Measurements from ENCODE around the gene RAD51B. TPM values are rescaled to one million over a fixed set of nuclear protein-coding genes. Genes with fewer than 3 reads are reported as not detected.

The RAD51B gene
- total RNA-seq, 2 donors from 2014 or later, result 22.8 to 33.8 TPM

DNA sequence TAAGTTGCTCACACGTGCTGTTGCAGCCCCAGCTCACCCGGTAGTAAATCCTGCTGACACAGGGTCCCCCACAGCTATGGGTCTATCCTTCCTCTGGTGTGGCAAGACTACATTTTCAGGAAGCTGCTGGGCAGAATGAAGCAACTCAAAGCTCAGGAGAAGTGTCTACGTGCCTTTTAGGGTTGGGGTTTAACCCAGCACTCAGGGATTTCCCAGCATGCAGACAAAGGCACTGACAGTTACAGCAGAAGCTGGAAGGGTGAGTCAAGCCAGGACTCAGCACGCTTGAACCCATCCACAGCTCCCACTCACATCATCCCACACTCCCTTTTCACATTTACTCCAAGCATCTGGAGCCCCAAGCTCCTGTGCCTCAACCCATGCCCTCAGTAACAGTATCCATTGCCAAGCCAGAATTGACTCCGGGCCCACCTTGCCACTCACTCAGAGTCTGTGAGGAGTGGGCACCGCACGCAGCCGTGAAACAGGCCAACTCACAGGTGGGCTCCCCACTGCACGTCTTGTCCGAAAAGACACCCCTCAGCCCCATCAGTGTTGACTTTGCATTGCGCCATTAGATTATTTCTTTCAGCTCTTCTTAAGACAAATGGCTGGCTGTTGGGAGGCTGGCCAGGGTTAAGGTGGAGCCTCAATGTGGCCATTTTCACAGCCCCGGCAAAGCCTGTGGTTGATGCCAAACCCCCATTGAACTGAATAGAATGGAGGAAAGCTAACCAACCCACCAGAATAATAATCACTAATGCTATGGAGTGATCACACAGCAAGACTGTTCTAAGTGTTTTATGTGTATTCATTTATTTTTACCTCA, 913.7 kb downstream of the RAD51B start:
- Mint-ChIP-seq H3K27me3 (ENCODE audit: insufficient read depth) (peaks cover 18% of the 10 kb centered on the region), H3K4me1 (peaks cover 45% of the 10 kb centered on the region), H3K4me3 (no peak overlapping the region), H3K27ac (no peak overlapping the region), H3K36me3 (ENCODE audit: low read depth) (no peaks in the 10 kb centered on the region), H3K9me3 (no peaks in the 10 kb centered on the region)
- TF ChIP-seq, protein P1, sequence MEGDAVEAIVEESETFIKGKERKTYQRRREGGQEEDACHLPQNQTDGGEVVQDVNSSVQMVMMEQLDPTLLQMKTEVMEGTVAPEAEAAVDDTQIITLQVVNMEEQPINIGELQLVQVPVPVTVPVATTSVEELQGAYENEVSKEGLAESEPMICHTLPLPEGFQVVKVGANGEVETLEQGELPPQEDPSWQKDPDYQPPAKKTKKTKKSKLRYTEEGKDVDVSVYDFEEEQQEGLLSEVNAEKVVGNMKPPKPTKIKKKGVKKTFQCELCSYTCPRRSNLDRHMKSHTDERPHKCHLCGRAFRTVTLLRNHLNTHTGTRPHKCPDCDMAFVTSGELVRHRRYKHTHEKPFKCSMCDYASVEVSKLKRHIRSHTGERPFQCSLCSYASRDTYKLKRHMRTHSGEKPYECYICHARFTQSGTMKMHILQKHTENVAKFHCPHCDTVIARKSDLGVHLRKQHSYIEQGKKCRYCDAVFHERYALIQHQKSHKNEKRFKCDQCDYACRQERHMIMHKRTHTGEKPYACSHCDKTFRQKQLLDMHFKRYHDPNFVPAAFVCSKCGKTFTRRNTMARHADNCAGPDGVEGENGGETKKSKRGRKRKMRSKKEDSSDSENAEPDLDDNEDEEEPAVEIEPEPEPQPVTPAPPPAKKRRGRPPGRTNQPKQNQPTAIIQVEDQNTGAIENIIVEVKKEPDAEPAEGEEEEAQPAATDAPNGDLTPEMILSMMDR (conservative IDR thresholded peaks at IDR 0.05), result no peak
- WGBS, 2 experiments (ENCODE audit: insufficient coverage in 1 of 2, insufficient read length in 1 of 2), result 95% methylated on average over 11 to 12 of the region's 12 CpGs
- H3K36me3 ChIP-seq (ENCODE audit: control insufficient read depth, insufficient read depth, low read length), result no peaks in the 10 kb centered on the region
- no peak overlapping the region for H3K27ac ChIP-seq (ENCODE audit: low read depth, low read length)
- no peak overlapping the region for H3K4me3 ChIP-seq (ENCODE audit: low read length)
- no peak for DNase-seq
- H3K27me3 ChIP-seq (ENCODE audit: control insufficient read depth, insufficient read depth, low read length, poor library complexity, severe bottlenecking), result peaks cover 6% of the 10 kb centered on the region
- peaks cover 17% of the 10 kb centered on the region for H3K4me1 ChIP-seq (ENCODE audit: control insufficient read depth, insufficient read depth, low read length)
- no peak overlapping the region for H3K9ac ChIP-seq (ENCODE audit: extremely low read depth, low read length, poor library complexity, severe bottlenecking)
- no peaks in the 10 kb centered on the region for H3K9me3 ChIP-seq (ENCODE audit: control insufficient read depth, low read length)

DNA sequence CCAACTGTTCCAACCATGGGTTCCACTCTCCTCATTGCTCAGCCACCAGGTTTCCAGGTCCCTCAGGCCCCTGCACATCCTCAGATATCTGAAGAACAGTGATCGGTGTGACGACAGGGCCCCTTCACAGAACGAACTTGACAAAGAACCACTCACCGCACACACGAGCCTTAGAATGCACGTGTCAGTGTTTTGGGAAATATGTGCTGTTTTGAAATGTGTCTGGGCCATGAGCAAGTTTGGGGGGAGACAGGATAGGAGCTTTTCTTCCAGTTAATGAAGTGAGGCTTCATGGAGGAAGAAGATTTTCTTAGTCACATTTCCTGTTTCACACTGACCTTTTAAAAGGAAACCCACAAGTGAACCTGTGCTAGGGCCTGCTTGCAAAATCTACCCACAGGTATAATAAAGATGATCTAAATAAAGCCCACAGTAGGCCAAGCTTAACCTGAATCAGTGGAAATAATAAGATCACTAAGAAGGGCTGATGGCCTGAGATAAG, 914.7 kb downstream of the RAD51B start:
- H3K4me1 Mint-ChIP-seq, result peaks cover 45% of the 10 kb centered on the region
- peaks cover 28% of the 10 kb centered on the region for H3K27me3 Mint-ChIP-seq (ENCODE audit: insufficient read depth)
- no peak for DNase-seq
- no peaks in the 10 kb centered on the region for H3K9me3 Mint-ChIP-seq
- TF ChIP-seq, protein P1 (conservative IDR thresholded peaks at IDR 0.05), result no peak
- H3K4me3 ChIP-seq (ENCODE audit: low read length), result no peak overlapping the region
- H3K27ac Mint-ChIP-seq, result no peak overlapping the region
- no peak overlapping the region for H3K4me3 Mint-ChIP-seq
- H3K9me3 ChIP-seq (ENCODE audit: control insufficient read depth, low read length), result no peaks in the 10 kb centered on the region
- H3K36me3 ChIP-seq (ENCODE audit: control insufficient read depth, insufficient read depth, low read length), result no peaks in the 10 kb centered on the region
- WGBS, 2 experiments (ENCODE audit: insufficient coverage in 1 of 2, insufficient read length in 1 of 2), result 94 to 97% methylated on average over 6 of the region's 6 CpGs
- no peak overlapping the region for H3K27ac ChIP-seq (ENCODE audit: low read depth, low read length)
- H3K9ac ChIP-seq (ENCODE audit: extremely low read depth, low read length, poor library complexity, severe bottlenecking), result no peak overlapping the region
- H3K27me3 ChIP-seq (ENCODE audit: control insufficient read depth, insufficient read depth, low read length, poor library complexity, severe bottlenecking), result peaks cover 14% of the 10 kb centered on the region
- no peaks in the 10 kb centered on the region for H3K36me3 Mint-ChIP-seq (ENCODE audit: low read depth)
- H3K4me1 ChIP-seq (ENCODE audit: control insufficient read depth, insufficient read depth, low read length), result peaks cover 17% of the 10 kb centered on the region

DNA sequence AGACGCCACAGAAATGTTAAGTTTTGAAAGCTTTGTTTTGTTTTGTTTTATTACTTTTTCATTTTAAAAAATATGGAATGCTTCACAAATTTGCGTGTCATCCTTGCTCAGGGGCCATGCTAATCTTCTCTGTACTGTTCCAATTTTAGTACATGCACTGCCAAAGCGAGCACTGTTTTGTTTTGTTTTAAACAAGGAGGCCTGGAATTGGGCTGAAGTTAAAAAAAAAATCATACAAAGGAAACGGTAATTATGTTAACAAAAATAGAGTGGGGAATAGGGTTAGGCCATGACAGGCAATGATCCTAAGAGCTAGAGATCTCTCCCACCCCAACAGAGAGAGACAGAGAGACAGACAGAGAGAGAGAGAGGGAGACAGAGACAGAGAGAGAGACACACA, 916.3 kb downstream of the RAD51B start:
- H3K27me3 Mint-ChIP-seq (ENCODE audit: insufficient read depth), result peaks cover 34% of the 10 kb centered on the region
- H3K4me1 Mint-ChIP-seq, result peaks cover 30% of the 10 kb centered on the region
- 89 to 100% methylated on average over 1 to 4 of the region's 4 CpGs for WGBS, 2 experiments (ENCODE audit: insufficient coverage in 1 of 2, insufficient read length in 1 of 2)
- no peak overlapping the region for H3K4me3 Mint-ChIP-seq
- H3K4me3 ChIP-seq (ENCODE audit: low read length), result no peak overlapping the region
- TF ChIP-seq, protein P1 (conservative IDR thresholded peaks at IDR 0.05), result no peak
- peaks cover 14% of the 10 kb centered on the region for H3K27me3 ChIP-seq (ENCODE audit: control insufficient read depth, insufficient read depth, low read length, poor library complexity, severe bottlenecking)
- peaks cover 17% of the 10 kb centered on the region for H3K4me1 ChIP-seq (ENCODE audit: control insufficient read depth, insufficient read depth, low read length)
- DNase-seq, result no peak
- H3K27ac ChIP-seq (ENCODE audit: low read depth, low read length), result no peak overlapping the region
- peaks cover under 1% of the 10 kb centered on the region for H3K9me3 Mint-ChIP-seq
- no peaks in the 10 kb centered on the region for H3K36me3 Mint-ChIP-seq (ENCODE audit: low read depth)
- H3K27ac Mint-ChIP-seq, result no peak overlapping the region
- H3K36me3 ChIP-seq (ENCODE audit: control insufficient read depth, insufficient read depth, low read length), result no peaks in the 10 kb centered on the region
- no peak overlapping the region for H3K9ac ChIP-seq (ENCODE audit: extremely low read depth, low read length, poor library complexity, severe bottlenecking)
- peaks cover under 1% of the 10 kb centered on the region for H3K9me3 ChIP-seq (ENCODE audit: control insufficient read depth, low read length)

Data from endodermal cell (in vitro differentiated cells).